ENCODE measurements around the gene GJB2. TPM values are rescaled to one million over a fixed set of nuclear protein-coding genes. Genes with fewer than 3 reads are reported as not detected.

GJB2 gene
- total and polyA plus RNA-seq, 2 donors: 9.3 to 38.1 TPM

- no peak overlapping the region for H3K27ac ChIP-seq (ENCODE audit: low read depth in 1 of 2, low read length in 1 of 2)
- peaks cover 23 to 74% of the 10 kb centered on the region in 2 donors for H3K27me3 ChIP-seq (ENCODE audit: control insufficient read depth in 2 of 2, insufficient read depth in 1 of 2, low read length in 1 of 2)
- H3K4me3 ChIP-seq (ENCODE audit: low read length in 2 of 2): no peak overlapping the region
- H3K4me1 ChIP-seq (ENCODE audit: control insufficient read depth in 2 of 2, insufficient read depth in 2 of 2, low read length in 2 of 2): no peaks in the 10 kb centered on the region
- 83% methylated on average over 14 of the region's 14 CpGs for WGBS
- no peak for DNase-seq (ENCODE audit: low read depth in 6 of 9, low spot score in 9 of 9)
- H3K9me3 ChIP-seq (ENCODE audit: control insufficient read depth in 2 of 2, insufficient read depth in 1 of 2, low read length in 1 of 2): no peaks in the 10 kb centered on the region
- no peaks in the 10 kb centered on the region for H3K36me3 ChIP-seq (ENCODE audit: control insufficient read depth in 2 of 2, insufficient read depth in 2 of 2, low read length in 1 of 2)
Measured at GRCh38 chr13:20175907-20176652, 16.7 kb downstream of the GJB2 start.

GRCh38 chr13:20175406-20175794 is 17.3 kb downstream of the GJB2 start:
- Histone ChIP-seq H3K4me1 (ENCODE audit: control insufficient read depth in 2 of 2, insufficient read depth in 2 of 2, low read length in 2 of 2) (no peaks in the 10 kb centered on the region), H3K36me3 (ENCODE audit: control insufficient read depth in 2 of 2, insufficient read depth in 2 of 2, low read length in 1 of 2) (no peaks in the 10 kb centered on the region), H3K4me3 (ENCODE audit: low read length in 2 of 2) (no peak overlapping the region), H3K27me3 (ENCODE audit: control insufficient read depth in 2 of 2, insufficient read depth in 1 of 2, low read length in 1 of 2) (peaks cover 23 to 73% of the 10 kb centered on the region in 2 donors), H3K9me3 (ENCODE audit: control insufficient read depth in 2 of 2, insufficient read depth in 1 of 2, low read length in 1 of 2) (no peaks in the 10 kb centered on the region), H3K27ac (ENCODE audit: low read depth in 1 of 2, low read length in 1 of 2) (no peak overlapping the region)
- DNase-seq (ENCODE audit: low read depth in 6 of 9, low spot score in 9 of 9): no peak
- 98% methylated on average over 3 of the region's 3 CpGs for WGBS

DNA sequence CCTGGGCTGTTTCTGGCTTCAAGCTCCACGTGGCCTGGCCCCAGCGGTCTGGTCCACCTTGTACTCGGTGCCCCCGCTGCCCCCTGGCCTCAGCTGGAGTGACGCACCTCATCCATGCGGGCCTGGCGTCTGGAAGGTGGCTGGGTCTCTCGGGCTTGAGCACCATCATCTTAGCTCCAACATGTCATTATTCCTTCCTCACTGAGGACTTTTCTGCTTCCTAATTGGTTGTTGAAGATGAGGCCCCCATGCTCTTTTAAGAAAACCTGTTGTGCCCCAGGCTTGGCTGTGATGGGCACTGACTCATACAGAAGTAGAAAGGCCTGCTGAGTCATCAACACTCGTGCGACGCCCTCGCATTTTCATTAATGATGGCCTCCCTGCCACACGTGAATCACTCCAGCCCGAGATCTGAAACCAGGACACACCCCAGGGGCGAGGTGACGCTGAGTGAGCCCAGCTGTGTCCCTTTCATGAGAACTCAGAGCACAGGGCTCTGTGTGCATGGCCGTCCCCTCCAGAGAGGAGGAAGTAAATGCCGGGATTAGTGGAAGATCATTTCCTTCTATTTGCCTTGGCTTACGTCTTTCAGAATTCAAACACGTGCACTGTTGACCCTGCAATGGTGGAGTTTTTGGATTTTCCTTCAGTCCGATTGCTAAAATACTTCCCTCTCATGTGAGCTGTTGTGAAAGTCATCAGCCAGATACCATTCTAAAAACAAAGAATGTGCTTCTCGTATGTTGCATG is 17.9 kb downstream of the GJB2 start:
- H3K36me3 ChIP-seq (ENCODE audit: control insufficient read depth in 2 of 2, insufficient read depth in 2 of 2, low read length in 1 of 2): no peaks in the 10 kb centered on the region
- H3K27me3 ChIP-seq (ENCODE audit: control insufficient read depth in 2 of 2, insufficient read depth in 1 of 2, low read length in 1 of 2): peaks cover 21 to 74% of the 10 kb centered on the region in 2 donors
- 59% methylated on average over 22 of the region's 22 CpGs for WGBS
- no peaks in the 10 kb centered on the region for H3K9me3 ChIP-seq (ENCODE audit: control insufficient read depth in 2 of 2, insufficient read depth in 1 of 2, low read length in 1 of 2)
- no peaks in the 10 kb centered on the region for H3K4me1 ChIP-seq (ENCODE audit: control insufficient read depth in 2 of 2, insufficient read depth in 2 of 2, low read length in 2 of 2)
- DNase-seq (ENCODE audit: low read depth in 6 of 9, low spot score in 9 of 9): no peak
- no peak overlapping the region for H3K27ac ChIP-seq (ENCODE audit: low read depth in 1 of 2, low read length in 1 of 2)
- H3K4me3 ChIP-seq (ENCODE audit: low read length in 2 of 2): no peak overlapping the region

GRCh38 chr13:20173116-20173746 is 19.5 kb downstream of the GJB2 start:
- no peaks in the 10 kb centered on the region for H3K36me3 ChIP-seq (ENCODE audit: control insufficient read depth in 2 of 2, insufficient read depth in 2 of 2, low read length in 1 of 2)
- H3K4me3 ChIP-seq (ENCODE audit: low read length in 2 of 2): no peak overlapping the region
- H3K9me3 ChIP-seq (ENCODE audit: control insufficient read depth in 2 of 2, insufficient read depth in 1 of 2, low read length in 1 of 2): no peaks in the 10 kb centered on the region
- 94% methylated on average over 8 of the region's 8 CpGs for WGBS
- DNase-seq (ENCODE audit: low read depth in 6 of 9, low spot score in 9 of 9): no peak
- H3K4me1 ChIP-seq (ENCODE audit: control insufficient read depth in 2 of 2, insufficient read depth in 2 of 2, low read length in 2 of 2): no peaks in the 10 kb centered on the region
- H3K27ac ChIP-seq (ENCODE audit: low read depth in 1 of 2, low read length in 1 of 2): no peak overlapping the region
- H3K27me3 ChIP-seq (ENCODE audit: control insufficient read depth in 2 of 2, insufficient read depth in 1 of 2, low read length in 1 of 2): peaks cover 17 to 68% of the 10 kb centered on the region in 2 donors

- H3K36me3 ChIP-seq (ENCODE audit: control insufficient read depth in 2 of 2, insufficient read depth in 2 of 2, low read length in 1 of 2): no peaks in the 10 kb centered on the region
- no peaks in the 10 kb centered on the region for H3K4me1 ChIP-seq (ENCODE audit: control insufficient read depth in 2 of 2, insufficient read depth in 2 of 2, low read length in 2 of 2)
- H3K4me3 ChIP-seq (ENCODE audit: low read length in 2 of 2): no peak overlapping the region
- H3K27ac ChIP-seq (ENCODE audit: low read depth in 1 of 2, low read length in 1 of 2): no peak overlapping the region
- no peaks in the 10 kb centered on the region for H3K9me3 ChIP-seq (ENCODE audit: control insufficient read depth in 2 of 2, insufficient read depth in 1 of 2, low read length in 1 of 2)
- peaks cover 8 to 58% of the 10 kb centered on the region in 2 donors for H3K27me3 ChIP-seq (ENCODE audit: control insufficient read depth in 2 of 2, insufficient read depth in 1 of 2, low read length in 1 of 2)
- no peak for DNase-seq (ENCODE audit: low read depth in 6 of 9, low spot score in 9 of 9)
- WGBS: 99% methylated on average over 1 of the region's 1 CpG
Measured at GRCh38 chr13:20171364-20171763, 21.4 kb downstream of the GJB2 start.

GRCh38 chr13:20170921-20171320 is 21.8 kb downstream of the GJB2 start:
- 98% methylated on average over 5 of the region's 5 CpGs for WGBS
- H3K27me3 ChIP-seq (ENCODE audit: control insufficient read depth in 2 of 2, insufficient read depth in 1 of 2, low read length in 1 of 2): peaks cover 5 to 57% of the 10 kb centered on the region in 2 donors
- no peak for DNase-seq (ENCODE audit: low read depth in 6 of 9, low spot score in 9 of 9)
- no peaks in the 10 kb centered on the region for H3K4me1 ChIP-seq (ENCODE audit: control insufficient read depth in 2 of 2, insufficient read depth in 2 of 2, low read length in 2 of 2)
- H3K27ac ChIP-seq (ENCODE audit: low read depth in 1 of 2, low read length in 1 of 2): no peak overlapping the region
- no peaks in the 10 kb centered on the region for H3K9me3 ChIP-seq (ENCODE audit: control insufficient read depth in 2 of 2, insufficient read depth in 1 of 2, low read length in 1 of 2)
- H3K36me3 ChIP-seq (ENCODE audit: control insufficient read depth in 2 of 2, insufficient read depth in 2 of 2, low read length in 1 of 2): no peaks in the 10 kb centered on the region
- H3K4me3 ChIP-seq (ENCODE audit: low read length in 2 of 2): no peak overlapping the region

DNA sequence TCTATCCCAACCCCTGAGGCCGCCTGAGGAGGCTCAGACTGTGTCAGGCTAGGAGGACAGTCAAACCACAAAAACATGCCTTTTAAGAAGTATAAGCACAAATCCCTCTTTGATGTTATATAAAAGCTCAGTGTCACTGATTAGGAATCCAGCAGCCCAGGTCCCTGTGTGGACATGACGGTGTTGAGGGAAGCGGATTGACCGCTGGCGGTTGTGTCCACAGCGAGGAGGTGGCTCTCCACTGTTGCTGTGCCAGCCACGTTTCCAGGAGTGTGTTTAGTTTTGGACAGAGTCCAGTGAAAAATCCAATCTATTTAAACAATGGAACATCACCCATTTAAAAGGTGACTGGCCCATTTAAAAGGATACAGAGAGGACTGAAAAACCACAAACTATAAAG is 24.3 kb downstream of the GJB2 start:
- no peaks in the 10 kb centered on the region for H3K4me1 ChIP-seq (ENCODE audit: control insufficient read depth in 2 of 2, insufficient read depth in 2 of 2, low read length in 2 of 2)
- H3K27me3 ChIP-seq (ENCODE audit: control insufficient read depth in 2 of 2, insufficient read depth in 1 of 2, low read length in 1 of 2): peaks cover 0 to 48% of the 10 kb centered on the region in 2 donors
- no peaks in the 10 kb centered on the region for H3K36me3 ChIP-seq (ENCODE audit: control insufficient read depth in 2 of 2, insufficient read depth in 2 of 2, low read length in 1 of 2)
- 94% methylated on average over 7 of the region's 7 CpGs for WGBS
- H3K9me3 ChIP-seq (ENCODE audit: control insufficient read depth in 2 of 2, insufficient read depth in 1 of 2, low read length in 1 of 2): no peaks in the 10 kb centered on the region
- H3K4me3 ChIP-seq (ENCODE audit: low read length in 2 of 2): no peak overlapping the region
- no peak overlapping the region for H3K27ac ChIP-seq (ENCODE audit: low read depth in 1 of 2, low read length in 1 of 2)
- no peak for DNase-seq (ENCODE audit: low read depth in 6 of 9, low spot score in 9 of 9)

DNA sequence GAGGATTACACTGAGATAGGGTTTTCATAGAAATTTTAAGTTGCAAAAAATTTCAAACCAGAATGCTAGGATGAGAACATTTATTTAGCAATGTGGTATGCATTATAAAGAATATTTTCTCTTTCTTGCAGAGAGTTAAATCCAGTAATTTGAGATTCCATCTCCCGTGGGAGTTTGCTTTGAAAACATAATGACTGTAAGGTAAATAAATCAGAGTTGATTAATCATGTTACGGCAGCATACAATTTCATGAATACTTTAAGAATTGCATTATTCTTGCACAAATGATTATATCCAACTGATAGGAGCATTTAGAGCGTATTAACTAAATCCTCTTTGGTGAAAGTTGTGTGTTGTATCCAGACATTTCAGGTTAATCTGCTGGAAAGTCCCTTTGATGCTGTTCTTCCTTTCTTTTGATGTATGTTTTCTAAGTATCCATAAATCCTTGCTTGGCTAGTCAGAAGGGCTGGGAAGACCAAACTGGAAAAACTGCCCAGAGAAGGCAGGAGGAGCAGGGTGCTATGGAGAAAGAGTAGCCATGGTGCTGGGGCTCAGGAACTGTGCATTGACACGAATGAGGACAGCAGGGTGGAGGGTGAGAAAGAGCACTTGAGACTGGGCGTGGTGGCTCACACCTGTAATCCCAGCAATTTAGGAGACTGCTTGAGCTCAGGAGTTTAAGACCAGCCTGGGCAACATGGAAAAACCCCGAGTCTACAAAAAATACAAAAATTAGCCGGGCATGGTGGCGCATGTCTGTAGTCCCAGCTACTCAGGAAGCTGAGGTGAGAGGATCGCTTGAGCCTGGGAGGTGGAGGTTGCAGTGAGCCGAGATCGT is 27.1 kb downstream of the GJB2 start:
- no peak overlapping the region for H3K27ac ChIP-seq (ENCODE audit: low read depth in 1 of 2, low read length in 1 of 2)
- H3K27me3 ChIP-seq (ENCODE audit: control insufficient read depth in 2 of 2, insufficient read depth in 1 of 2, low read length in 1 of 2): peaks cover 24 to 66% of the 10 kb centered on the region in 2 donors
- 88% methylated on average over 11 of the region's 11 CpGs for WGBS

More for the DNA sequence above, 27.1 kb downstream of the GJB2 start:
- Histone ChIP-seq H3K9me3 (ENCODE audit: control insufficient read depth in 2 of 2, insufficient read depth in 1 of 2, low read length in 1 of 2) (no peaks in the 10 kb centered on the region), H3K4me1 (ENCODE audit: control insufficient read depth in 2 of 2, insufficient read depth in 2 of 2, low read length in 2 of 2) (peaks cover under 1 to 5% of the 10 kb centered on the region in 2 donors), H3K36me3 (ENCODE audit: control insufficient read depth in 2 of 2, insufficient read depth in 2 of 2, low read length in 1 of 2) (no peaks in the 10 kb centered on the region), H3K4me3 (ENCODE audit: low read length in 2 of 2) (no peak overlapping the region)
- DNase-seq (ENCODE audit: low read depth in 6 of 9, low spot score in 9 of 9): no peak

Data from thymus (tissue), 11 donors.